Kidney (tissue), 14 donors: Measurements from ENCODE around the gene GLG1. TPM values are rescaled to one million over a fixed set of nuclear protein-coding genes. Genes with fewer than 3 reads are reported as not detected.

Source experiments
- DNase-seq, 5 donors: peaks; one replicate each; pipeline ENCODE4 v3.0.0-alpha.2; 2013 to 2020
- FAIRE-seq: peaks from 2 replicates; lab custom pipeline; 2012; peaks lifted over from hg19 to GRCh38; lab: Jason Lieb, UNC
- H3K27ac ChIP-seq, 2 donors: one replicate each; pipeline ENCODE4 v1.7.0; 2013; ENCODE audit warnings: low read depth in 2 of 2, low read length in 2 of 2, inconsistent platforms in 1 of 2
- H3K27me3 ChIP-seq: one replicate; pipeline ENCODE4 v1.7.1; 2013; ENCODE audit warnings: low read length, inconsistent platforms; ENCODE audit not compliant: control insufficient read depth, insufficient read depth
- H3K36me3 ChIP-seq, 3 donors: one replicate each; pipeline versions ENCODE4 v1.7.0 to v1.7.1; 2013; ENCODE audit warnings: low read length in 3 of 3, control low read depth in 1 of 3, inconsistent platforms in 1 of 3; ENCODE audit not compliant: insufficient read depth in 3 of 3, control insufficient read depth in 2 of 3
- H3K4me1 ChIP-seq, 3 donors: one replicate each; pipeline versions ENCODE4 v1.7.0 to v1.7.1; 2013; ENCODE audit warnings: low read length in 3 of 3, inconsistent platforms in 1 of 3, low read depth in 1 of 3; ENCODE audit not compliant: control insufficient read depth in 2 of 3, insufficient read depth in 2 of 3
- H3K4me3 ChIP-seq, 3 donors: one replicate each; pipeline versions ENCODE4 v1.7.0 to v1.8.1; 2013; ENCODE audit warnings: low read length in 3 of 3, control low read depth in 1 of 3, inconsistent platforms in 1 of 3
- H3K9ac ChIP-seq, 3 donors: one replicate each; pipeline versions ENCODE4 v1.7.0 to v1.7.1; 2013; ENCODE audit warnings: low read length in 3 of 3, control low read depth in 1 of 3, inconsistent platforms in 1 of 3
- H3K9me3 ChIP-seq, 3 donors: one replicate each; pipeline versions ENCODE4 v1.7.0 to v1.7.1; 2013; ENCODE audit warnings: low read length in 3 of 3, control low read depth in 1 of 3, inconsistent platforms in 1 of 3; ENCODE audit not compliant: control insufficient read depth in 2 of 3, insufficient read depth in 1 of 3
- intact Hi-C: fragments of 100-400 bp; cut with DNase I; formaldehyde crosslinking; loops from one replicate; pipeline ENCODE4 v1.11.1; 2022
- polyA plus RNA-seq: library from polyadenylated mRNA; stranded (reverse); fragments of 350-450 nt; fragmentation: Illumina TruSeq; extraction: RNeasy Lipid Tissue Mini Kit (QIAGEN cat#74804); gene quantifications from one replicate; pipeline ENCODE4 v1.2.3, GENCODE V29; 2014; ENCODE audit warnings: low read depth, low replicate concordance; ENCODE audit not compliant: insufficient read depth
- total RNA-seq: library from RNA; stranded (reverse); fragmentation: NEBNext Ultra II Directional; extraction: Animal tissue kit (Norgen Biotek cat#: 25700); gene quantifications from one replicate; pipeline ENCODE4 v1.2.1, GENCODE V29; 2021
- TF ChIP-seq, protein P1 (sequence below): IDR thresholded peaks from 3 replicates; pipeline ENCODE4 v1.5.1; 2012; ENCODE audit warnings: mild to moderate bottlenecking, moderate library complexity, borderline replicate concordance; ENCODE audit not compliant: insufficient read depth; ENCODE audit errors: extremely low read depth
- donor health status: control.
- donor health status: control.
- donor health status: control.
- donor health status: control.
- donor health status: control.
- donor health status: DM: yes; HTN: yes; CAD: no.
- donor health status: Normal renal cell carcinoma (clear cell type).

The GLG1 gene
- total and polyA plus RNA-seq, 2 donors from 2014 or later = 58.8 to 167 TPM

- Histone ChIP-seq H3K36me3 (peaks cover 15 to 63% (median 51%) of the 10 kb centered on the region in 3 donors), H3K9me3 (no peaks in the 10 kb centered on the region), H3K27me3 (no peaks in the 10 kb centered on the region), H3K4me1 (no peaks in the 10 kb centered on the region), H3K27ac (no peak overlapping the region), H3K4me3 (no peak overlapping the region), H3K9ac (no peak overlapping the region)
- TF ChIP-seq, protein P1, sequence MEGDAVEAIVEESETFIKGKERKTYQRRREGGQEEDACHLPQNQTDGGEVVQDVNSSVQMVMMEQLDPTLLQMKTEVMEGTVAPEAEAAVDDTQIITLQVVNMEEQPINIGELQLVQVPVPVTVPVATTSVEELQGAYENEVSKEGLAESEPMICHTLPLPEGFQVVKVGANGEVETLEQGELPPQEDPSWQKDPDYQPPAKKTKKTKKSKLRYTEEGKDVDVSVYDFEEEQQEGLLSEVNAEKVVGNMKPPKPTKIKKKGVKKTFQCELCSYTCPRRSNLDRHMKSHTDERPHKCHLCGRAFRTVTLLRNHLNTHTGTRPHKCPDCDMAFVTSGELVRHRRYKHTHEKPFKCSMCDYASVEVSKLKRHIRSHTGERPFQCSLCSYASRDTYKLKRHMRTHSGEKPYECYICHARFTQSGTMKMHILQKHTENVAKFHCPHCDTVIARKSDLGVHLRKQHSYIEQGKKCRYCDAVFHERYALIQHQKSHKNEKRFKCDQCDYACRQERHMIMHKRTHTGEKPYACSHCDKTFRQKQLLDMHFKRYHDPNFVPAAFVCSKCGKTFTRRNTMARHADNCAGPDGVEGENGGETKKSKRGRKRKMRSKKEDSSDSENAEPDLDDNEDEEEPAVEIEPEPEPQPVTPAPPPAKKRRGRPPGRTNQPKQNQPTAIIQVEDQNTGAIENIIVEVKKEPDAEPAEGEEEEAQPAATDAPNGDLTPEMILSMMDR = no peak
- intact Hi-C loops = no loop called here
- DNase-seq = no peak
- no peak for FAIRE-seq
These were observed 144.6 kb downstream of the GLG1 start for GRCh38 chr16:74462361-74462760.

DNA sequence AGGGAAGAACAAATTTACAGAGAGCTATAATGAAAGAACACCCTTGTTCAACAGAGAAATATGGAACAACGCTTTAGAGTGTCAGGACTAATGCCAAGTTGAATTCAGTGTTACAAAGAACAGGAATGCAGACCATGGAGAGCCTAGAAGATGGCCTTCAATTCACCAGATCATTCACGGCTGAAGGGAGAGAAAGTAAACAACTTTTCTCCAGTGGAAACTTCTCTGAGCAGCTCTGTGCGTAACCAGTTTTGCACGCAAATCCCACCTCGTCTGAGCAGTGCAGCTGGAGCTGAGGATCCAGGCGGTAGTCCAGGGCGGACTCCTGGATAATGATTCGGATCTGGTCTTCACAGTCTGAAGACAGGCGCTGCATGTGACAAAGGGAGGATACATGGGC, 145.1 kb downstream of the GLG1 start:
- H3K4me1 ChIP-seq = no peaks in the 10 kb centered on the region
- intact Hi-C loops = no loop called here
- FAIRE-seq = no peak
- no peak for DNase-seq
- peaks cover 15 to 59% (median 47%) of the 10 kb centered on the region in 3 donors for H3K36me3 ChIP-seq
- no peaks in the 10 kb centered on the region for H3K27me3 ChIP-seq
- TF ChIP-seq, protein P1 = no peak
- H3K4me3 ChIP-seq = no peak overlapping the region
- no peak overlapping the region for H3K9ac ChIP-seq
- H3K9me3 ChIP-seq = no peaks in the 10 kb centered on the region
- no peak overlapping the region for H3K27ac ChIP-seq

- TF ChIP-seq, protein P1 = no peak
- no peaks in the 10 kb centered on the region for H3K9me3 ChIP-seq
- H3K36me3 ChIP-seq = peaks cover 18 to 66% (median 49%) of the 10 kb centered on the region in 3 donors
- intact Hi-C loops = no loop called here
- no peak for DNase-seq
- H3K27me3 ChIP-seq = no peaks in the 10 kb centered on the region
- H3K4me1 ChIP-seq = no peaks in the 10 kb centered on the region
- H3K27ac ChIP-seq = no peak overlapping the region
- no peak overlapping the region for H3K4me3 ChIP-seq
- no peak overlapping the region for H3K9ac ChIP-seq
- no peak for FAIRE-seq
These were observed 146.4 kb downstream of the GLG1 start for GRCh38 chr16:74460542-74460941.

- FAIRE-seq = no peak
- Histone ChIP-seq H3K9ac (no peak overlapping the region), H3K27me3 (no peaks in the 10 kb centered on the region), H3K4me3 (no peak overlapping the region), H3K36me3 (peaks cover 8 to 58% (median 46%) of the 10 kb centered on the region in 3 donors), H3K27ac (no peak overlapping the region), H3K9me3 (no peaks in the 10 kb centered on the region), H3K4me1 (no peaks in the 10 kb centered on the region)
- no peak for DNase-seq
- intact Hi-C loops = no loop called here
- TF ChIP-seq, protein P1 = no peak
These were observed 150.7 kb downstream of the GLG1 start for GRCh38 chr16:74456290-74456625.
